H1 (cell line): ENCODE results near the gene HEATR5A. TPM values are rescaled to one million over a fixed set of nuclear protein-coding genes. Genes with fewer than 3 reads are reported as not detected.

Experiments used
- CTCF ChIA-PET: fragments of 300-600 bp; sonication (Branson Sonifier 250); formaldehyde crosslinking; loops from one replicate; lab custom pipeline; 2021; ENCODE audit not compliant: partially characterized antibody; lab: Charles Lee
- POLR2A ChIA-PET: fragments of 300-600 bp; sonication (Branson Sonifier 250); formaldehyde crosslinking; loops from one replicate; lab custom pipeline; 2021; ENCODE audit warnings: inconsistent platforms; ENCODE audit not compliant: partially characterized antibody; lab: Charles Lee
- DNase-seq, 2 experiments: peaks; one replicate each; pipeline versions ENCODE4 v3.0.0 to v3.0.0-alpha.2; 2010 to 2022; ENCODE audit warnings: low spot score in 2 of 2, low read depth in 1 of 2, mixed read lengths in 1 of 2
- FAIRE-seq: peaks from 2 replicates; lab custom pipeline; 2011; peaks lifted over from hg19 to GRCh38; lab: Jason Lieb, UNC
- H2AFZ ChIP-seq: 2 replicates; pipeline ENCODE4 v1.8.1; 2012; ENCODE audit warnings: low read length, inconsistent platforms
- H2AK5ac ChIP-seq: 2 replicates; pipeline ENCODE4 v1.6.1; 2013; ENCODE audit warnings: low read depth, low read length
- H2BK120ac ChIP-seq: replicated peaks from 2 replicates; pipeline ENCODE3; 2013; ENCODE audit warnings: low read depth, low read length, inconsistent platforms
- H2BK12ac ChIP-seq: 2 replicates; pipeline ENCODE4 v1.6.1; 2013; ENCODE audit warnings: low read depth, low read length
- H2BK15ac ChIP-seq: 2 replicates; pipeline ENCODE4 v1.6.1; 2013; ENCODE audit warnings: low read length
- H2BK20ac ChIP-seq: 2 replicates; pipeline ENCODE4 v1.6.1; 2013; ENCODE audit warnings: low read length
- H2BK5ac ChIP-seq: 2 replicates; pipeline ENCODE4 v1.6.1; 2013; ENCODE audit warnings: low read depth, low read length
- H3K14ac ChIP-seq: 2 replicates; pipeline ENCODE4 v1.6.1; 2013; ENCODE audit warnings: inconsistent platforms; ENCODE audit not compliant: insufficient read length
- H3K18ac ChIP-seq: 2 replicates; pipeline ENCODE4 v1.6.1; 2013; ENCODE audit warnings: low read length; ENCODE audit errors: extremely low read depth
- H3K23ac ChIP-seq: 2 replicates; pipeline ENCODE4 v1.6.1; 2013; ENCODE audit warnings: inconsistent platforms; ENCODE audit not compliant: insufficient read length
- H3K23me2 ChIP-seq: 2 replicates; pipeline ENCODE4 v1.6.1; 2013; ENCODE audit warnings: low read depth, low read length
- H3K27ac ChIP-seq: 2 replicates; pipeline ENCODE4 v1.6.1; 2011; ENCODE audit warnings: low read depth, low read length, inconsistent platforms
- H3K27me3 ChIP-seq, 4 experiments: replicated peaks in 1 of 4; 1 replicate in 1 of 4; 2 replicates in 3 of 4; pipeline versions ENCODE4 v1.6.1 to v1.8.1; 2011 to 2013; ENCODE audit warnings: low read length in 3 of 4, mild to moderate bottlenecking in 3 of 4, inconsistent platforms in 2 of 4, mixed read lengths in 2 of 4, moderate library complexity in 1 of 4; ENCODE audit not compliant: control insufficient read depth in 3 of 4, insufficient read depth in 3 of 4; ENCODE audit errors: extremely low read depth in 1 of 4
- H3K36me3 ChIP-seq, 4 experiments: 2 replicates each; pipeline versions ENCODE4 v1.6.1 to v1.8.1; 2011 to 2013; ENCODE audit warnings: mild to moderate bottlenecking in 4 of 4, low read length in 3 of 4, moderate library complexity in 2 of 4, control low read depth in 1 of 4, inconsistent platforms in 1 of 4; ENCODE audit not compliant: insufficient read depth in 4 of 4, control insufficient read depth in 2 of 4
- H3K4ac ChIP-seq: replicated peaks from 2 replicates; pipeline ENCODE3; 2013; ENCODE audit warnings: low read length, low read depth, mixed read lengths, inconsistent platforms; ENCODE audit not compliant: insufficient read length
- H3K4me1 ChIP-seq, 4 experiments: replicated peaks in 1 of 4; 1 replicate in 1 of 4; 2 replicates in 3 of 4; pipeline versions ENCODE4 v1.6.1 to v1.8.1; 2011 to 2013; ENCODE audit warnings: low read length in 3 of 4, inconsistent platforms in 2 of 4, mixed read lengths in 1 of 4; ENCODE audit not compliant: insufficient read depth in 4 of 4, control insufficient read depth in 3 of 4
- H3K4me2 ChIP-seq, 2 experiments: 2 replicates each; pipeline versions ENCODE4 v1.6.1 to v1.8.1; 2011 to 2013; ENCODE audit warnings: low read depth in 2 of 2, low read length in 2 of 2, control low read depth in 1 of 2, inconsistent platforms in 1 of 2, mild to moderate bottlenecking in 1 of 2; ENCODE audit not compliant: insufficient read depth in 1 of 2
- H3K4me3 ChIP-seq, 4 experiments: fragments of 200-600, 300-600 bp in 1 of 4; sonication (generic), shearing (Covaris generic), sonication (Bioruptor Twin) in 1 of 4; 2 replicates each; pipeline versions ENCODE4 v1.5.1 to v1.8.1; 2011 to 2016; ENCODE audit warnings: low read length in 4 of 4, low read depth in 3 of 4, control low read depth in 2 of 4, inconsistent platforms in 2 of 4, mild to moderate bottlenecking in 2 of 4, mixed read lengths in 1 of 4, moderate library complexity in 1 of 4; ENCODE audit not compliant: insufficient read depth in 2 of 4; ENCODE audit errors: extremely low read depth in 1 of 4
- H3K56ac ChIP-seq: replicated peaks from 2 replicates; pipeline ENCODE3; 2013; ENCODE audit warnings: low read depth, mild to moderate bottlenecking, mixed read lengths, low read length, inconsistent platforms; ENCODE audit not compliant: insufficient read length
- H3K79me1 ChIP-seq: 2 replicates; pipeline ENCODE4 v1.6.1; 2013; ENCODE audit warnings: low read depth, low read length, control low read depth
- H3K79me2 ChIP-seq, 2 experiments: 2 replicates each; pipeline versions ENCODE4 v1.6.1 to v1.8.1; 2012 to 2013; ENCODE audit warnings: low read length in 2 of 2, mild to moderate bottlenecking in 2 of 2, inconsistent platforms in 1 of 2; ENCODE audit not compliant: insufficient read depth in 2 of 2, control insufficient read depth in 1 of 2
- H3K9ac ChIP-seq, 4 experiments: replicated peaks in 1 of 4; 1 replicate in 1 of 4; 2 replicates in 3 of 4; pipeline versions ENCODE4 v1.6.1 to v1.8.1; 2011 to 2013; ENCODE audit warnings: low read depth in 3 of 4, low read length in 3 of 4, control low read depth in 2 of 4, mild to moderate bottlenecking in 2 of 4, moderate library complexity in 2 of 4, inconsistent platforms in 1 of 4; ENCODE audit errors: extremely low read depth in 1 of 4
- H3K9me3 ChIP-seq, 2 experiments: 2 replicates each; pipeline versions ENCODE4 v1.6.1 to v1.8.1; 2012 to 2013; ENCODE audit warnings: mild to moderate bottlenecking in 2 of 2, moderate library complexity in 2 of 2, control low read depth in 1 of 2, inconsistent platforms in 1 of 2, low read depth in 1 of 2, low read length in 1 of 2, mixed read lengths in 1 of 2; ENCODE audit not compliant: insufficient read depth in 2 of 2
- H4K20me1 ChIP-seq, 2 experiments: replicated peaks in 1 of 2; 2 replicates each; pipeline versions ENCODE3 to v1.8.1; 2011 to 2013; ENCODE audit warnings: inconsistent platforms in 2 of 2, low read length in 2 of 2, mild to moderate bottlenecking in 1 of 2; ENCODE audit not compliant: insufficient read depth in 2 of 2, control insufficient read depth in 1 of 2
- H4K5ac ChIP-seq: 2 replicates; pipeline ENCODE4 v1.6.1; 2013; ENCODE audit warnings: low read length, low read depth, mixed read lengths, inconsistent platforms; ENCODE audit not compliant: insufficient read length
- H4K8ac ChIP-seq: 2 replicates; pipeline ENCODE4 v1.8.0; 2013; ENCODE audit warnings: mild to moderate bottlenecking, moderate library complexity, low read length, inconsistent platforms; ENCODE audit not compliant: insufficient read depth; ENCODE audit errors: extremely low read depth
- H4K91ac ChIP-seq: replicated peaks from 2 replicates; pipeline ENCODE3; 2013; ENCODE audit warnings: low read length, mixed read lengths, inconsistent platforms; ENCODE audit not compliant: insufficient read length
- CBX5 ChIP-seq: fragments of 300-800, 300-1000 bp; sonication (generic); IDR thresholded peaks from 2 replicates; pipeline ENCODE4 v1.7.1; 2016; ENCODE audit warnings: antibody characterized with exemption, low read length, low read depth
- CHD1 ChIP-seq: IDR thresholded peaks from 2 replicates; pipeline ENCODE4 v1.6.1; 2012; ENCODE audit warnings: low read depth, low read length, improper control_type of control experiment
- CTBP2 ChIP-seq: IDR thresholded peaks from 2 replicates; pipeline ENCODE4 v1.7.0; 2011; ENCODE audit warnings: borderline replicate concordance, mild to moderate bottlenecking, moderate library complexity, mixed read lengths, low read length; ENCODE audit not compliant: insufficient read depth, insufficient read length
- EP300 ChIP-seq, 2 experiments: IDR thresholded peaks; 1 replicate in 1 of 2; 2 replicates in 1 of 2; pipeline ENCODE4 v1.6.1; 2011 to 2012; ENCODE audit warnings: low read depth in 2 of 2, low read length in 2 of 2, mild to moderate bottlenecking in 2 of 2, borderline replicate concordance in 1 of 2, inconsistent platforms in 1 of 2, moderate library complexity in 1 of 2
- KDM4A ChIP-seq: IDR thresholded peaks from one replicate; pipeline ENCODE4 v1.7.1; 2012; ENCODE audit warnings: low read depth, mild to moderate bottlenecking, moderate library complexity, low read length, inconsistent platforms; ENCODE audit not compliant: severe bottlenecking
- MAFK ChIP-seq: IDR thresholded peaks from 2 replicates; pipeline ENCODE4 v1.6.1; 2012; ENCODE audit warnings: low read depth, mild to moderate bottlenecking, improper control_type of control experiment, low read length
- RNF2 ChIP-seq: fragments of 200-900, 300-1000 bp; sonication (generic); IDR thresholded peaks from 2 replicates; pipeline ENCODE4 v1.7.1; 2016; ENCODE audit warnings: borderline replicate concordance, low read depth, mild to moderate bottlenecking, antibody characterized with exemption, low read length; ENCODE audit not compliant: poor library complexity, severe bottlenecking; ENCODE audit errors: missing control alignments
- WGBS, 2 experiments: shearing (Covaris generic) in 1 of 2; methylation state at CpG; one replicate each; pipeline versions ENCODE4 v1.1.6 to v1.1.7; 2013 to 2015; ENCODE audit warnings: low lambda C conversion rate in 2 of 2, mixed read lengths in 2 of 2, inconsistent platforms in 1 of 2, low coverage in 1 of 2, missing lambda C conversion rate in 1 of 2; ENCODE audit not compliant: insufficient replicate concordance in 2 of 2, insufficient coverage in 1 of 2, insufficient read length in 1 of 2; ENCODE audit errors: extremely low coverage in 1 of 2, missing lambda C conversion rate in 1 of 2; 5-methylcytosine and 5-hydroxymethylcytosine counted together
- polyA plus RNA-seq, 7 experiments: library from polyadenylated mRNA; depleted of rRNA in 3 of 7; stranded (reverse) in 5 of 7; unstranded in 2 of 7; fragments of >200 nt in 5 of 7; fragments of 200-250 nt in 2 of 7; gene quantifications; 1 replicate in 5 of 7; 2 replicates in 1 of 7; 4 replicates in 1 of 7; pipeline versions ENCODE4 v1.2.1 to v1.2.3, GENCODE V29; 2011 to 2013; ENCODE audit warnings: missing spikeins in 2 of 7, mixed read lengths in 2 of 7
- total RNA-seq: library from RNA; stranded (reverse); fragmentation: NEBNext Ultra II Directional; extraction: Animal tissue kit (Norgen Biotek cat#: 25700); gene quantifications from 2 replicates; pipeline ENCODE4 v1.2.1, GENCODE V29; 2021

Gene HEATR5A
- total and polyA plus RNA-seq, 2 of the 8 experiments (the other 6 are each of a cell fraction or from before 2014, with no cell fraction given) = 9.0 to 36.2 TPM

DNA sequence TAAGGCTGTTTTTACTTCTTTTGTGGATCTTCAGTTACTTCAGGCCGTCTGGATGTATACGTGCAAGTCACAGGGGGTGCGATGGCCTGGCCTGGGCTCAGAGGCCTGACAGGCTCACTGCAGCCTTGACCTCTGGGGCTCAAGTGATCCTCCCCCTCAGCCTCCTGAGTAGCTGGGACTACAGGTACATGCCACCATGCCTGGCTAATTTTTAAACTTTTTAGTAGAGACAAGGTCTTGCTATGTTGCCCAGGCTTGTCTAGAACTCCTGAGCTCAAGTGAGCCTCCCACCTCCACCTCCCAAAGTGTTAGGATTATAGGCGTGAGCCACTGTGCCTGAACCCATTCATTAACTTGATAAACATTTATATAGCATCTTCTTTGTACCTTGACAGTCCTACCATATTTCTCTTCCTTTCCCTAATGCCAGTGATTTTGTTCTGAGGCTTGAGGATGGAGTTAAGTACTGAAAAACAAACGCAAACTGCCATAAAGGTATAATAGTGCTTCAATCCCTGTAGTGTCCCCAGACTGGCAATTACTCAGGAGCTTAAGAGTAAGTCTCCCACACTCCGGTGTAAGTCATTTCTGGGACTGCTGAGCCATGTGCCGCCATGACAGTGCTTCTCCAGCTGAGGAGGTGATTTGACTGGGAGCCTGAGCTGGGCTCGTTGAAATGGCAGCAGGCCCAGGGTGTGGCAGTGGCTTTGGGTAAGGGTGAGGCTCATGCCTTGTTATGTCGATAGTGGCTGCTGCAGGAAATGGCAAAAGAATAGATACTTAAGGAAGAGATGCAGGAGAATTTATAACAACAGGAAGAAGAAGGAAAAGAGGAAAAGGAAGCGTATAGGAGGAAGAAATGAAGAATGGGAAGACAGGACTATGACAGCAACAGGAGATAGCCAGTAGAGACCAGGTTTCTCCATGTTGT lies 169.1 kb downstream of the HEATR5A start:
- Histone ChIP-seq H4K8ac (no peak overlapping the region), H2BK5ac (no peak overlapping the region), H2BK120ac (no peak overlapping the region), H3K23me2 (no peaks in the 10 kb centered on the region), H2AK5ac (no peak overlapping the region), H4K5ac (no peak overlapping the region), H2BK15ac (no peak overlapping the region), H3K4me3 (no peak overlapping the region), H3K18ac (no peak overlapping the region), H3K79me2 (no peaks in the 10 kb centered on the region), H4K20me1 (no peaks in the 10 kb centered on the region), H3K27me3 (no peaks in the 10 kb centered on the region), H3K27ac (no peak overlapping the region), H3K56ac (no peak overlapping the region), H2BK12ac (no peak overlapping the region), H4K91ac (no peak overlapping the region), H2AFZ (no peak overlapping the region), H3K9ac (no peak overlapping the region), H3K9me3 (no peaks in the 10 kb centered on the region), H3K4me1 (no peaks in the 10 kb centered on the region), H3K79me1 (no peaks in the 10 kb centered on the region), H2BK20ac (no peak overlapping the region), H3K14ac (no peak overlapping the region), H3K4ac (no peak overlapping the region), H3K4me2 (no peak overlapping the region), H3K23ac (no peak overlapping the region), H3K36me3 (no peaks in the 10 kb centered on the region)
- no peak for DNase-seq
- CTCF ChIA-PET = no interaction called here
- no peak for TF ChIP-seq MAFK
- TF ChIP-seq CHD1 = no peak
- TF ChIP-seq CBX5 = no peak
- no peak for TF ChIP-seq KDM4A
- TF ChIP-seq RNF2 = no peak
- no peak for TF ChIP-seq CTBP2
- no peak for TF ChIP-seq EP300 (IDR thresholded peaks at IDR 0.05; ENCODE audit: borderline replicate concordance in 1 of 2, low read depth in 2 of 2, low read length in 2 of 2)
- no peak for FAIRE-seq
- 87 to 100% methylated on average over 1 to 10 of the region's 10 CpGs for WGBS, 2 experiments
- POLR2A ChIA-PET = no interaction called here
